Lower lobe of right lung (tissue), 2 donors: ENCODE results near the gene PRR33. TPM values are rescaled to one million over a fixed set of nuclear protein-coding genes. Genes with fewer than 3 reads are reported as not detected.
A peak's percentile ranks its signal among the peaks of the same experiment; 100 is the strongest.
"Not testable (repeated sequence)": the region's sequence is repeated elsewhere in the genome, so short reads cannot be mapped to it uniquely, and the experiment has no call there.

ENCODE experiments used
- ATAC-seq, 2 donors: fragments of 200-7000 bp; cut with Tn5 transposase; one replicate each; pipeline ENCODE4 v1.9.1; 2020 to 2022; ENCODE audit warnings: mild to moderate bottlenecking in 2 of 2, moderate library complexity in 2 of 2
- DNase-seq: peaks from one replicate; pipeline ENCODE4 v3.0.0-alpha.2; 2020
- H3K27ac ChIP-seq: fragments of 200-600 bp; one replicate; pipeline ENCODE4 v1.8.0; 2022
- H3K27me3 ChIP-seq: fragments of 200-600 bp; one replicate; pipeline ENCODE4 v1.8.0; 2022; ENCODE audit warnings: low read depth
- H3K36me3 ChIP-seq: fragments of 200-600 bp; one replicate; pipeline ENCODE4 v1.8.0; 2022; ENCODE audit warnings: mild to moderate bottlenecking
- H3K4me1 ChIP-seq: fragments of 200-600 bp; one replicate; pipeline ENCODE4 v1.8.0; 2022
- H3K4me3 ChIP-seq: fragments of 200-600 bp; one replicate; pipeline ENCODE4 v1.8.0; 2022; ENCODE audit warnings: mild to moderate bottlenecking
- H3K9me3 ChIP-seq: fragments of 200-600 bp; one replicate; pipeline ENCODE4 v1.8.0; 2022
- intact Hi-C: fragments of 100-400 bp; cut with DNase I; formaldehyde crosslinking; loops from one replicate; pipeline ENCODE4 v1.11.0; 2022
- total RNA-seq: library from RNA; stranded (reverse); fragmentation: NEBNext Ultra II Directional; extraction: Animal tissue kit (Norgen Biotek cat#: 25700); gene quantifications from one replicate; pipeline ENCODE4 v1.2.1, GENCODE V29; 2021
- TF ChIP-seq, protein P1 (sequence below): fragments of 200-600 bp; IDR thresholded peaks from one replicate; pipeline ENCODE4 v1.8.0; 2022; ENCODE audit warnings: antibody characterized with exemption, mild to moderate bottlenecking
- donor health status: DM: no; HTN: yes; CAD: no; lungs with severe emphysema.

PRR33 gene
- total RNA-seq, 1 donor from 2014 or later: not detected

DNA sequence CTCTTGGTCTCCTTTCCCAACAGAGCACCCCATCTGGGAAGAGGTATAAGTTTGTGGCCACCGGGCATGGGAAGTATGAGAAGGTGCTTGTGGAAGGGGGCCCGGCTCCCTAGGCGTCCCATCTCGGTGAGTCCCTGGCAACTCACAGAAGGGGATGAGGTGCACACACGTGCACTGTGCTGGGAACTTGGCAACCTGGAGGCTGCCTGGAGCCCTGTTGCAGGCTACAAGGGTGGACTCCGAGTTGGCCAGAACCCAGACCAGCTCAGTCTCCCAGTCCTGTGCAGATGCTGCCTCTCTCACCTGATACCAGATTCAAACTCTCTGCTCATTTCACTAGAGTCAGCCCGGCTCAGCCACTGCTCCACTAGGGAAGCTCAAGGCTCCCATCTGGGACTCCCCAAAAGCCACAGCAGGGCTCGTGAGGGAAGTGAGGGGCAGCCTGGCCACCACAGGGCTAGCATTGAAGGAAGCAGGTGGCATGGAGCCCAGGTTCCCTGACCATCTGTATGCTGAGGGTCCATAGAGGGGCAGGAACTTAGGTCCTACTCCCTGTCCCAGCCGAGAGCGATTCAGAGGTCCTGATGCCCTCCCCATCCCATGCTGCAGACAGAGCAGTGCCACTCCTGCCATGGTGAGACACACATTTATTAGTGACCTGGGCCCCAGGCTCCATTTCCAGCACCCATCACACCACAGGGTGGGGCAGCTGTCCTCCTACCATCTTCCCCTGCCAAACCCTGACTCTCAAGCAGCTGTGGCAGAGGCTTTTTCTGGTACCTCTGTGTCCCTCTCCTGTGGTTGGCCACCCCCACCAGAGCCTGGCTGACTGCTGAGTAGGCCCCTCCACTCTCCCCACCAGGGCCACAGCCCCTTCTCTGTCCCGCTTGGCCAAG lies 4.0 kb downstream of the PRR33 start:
- TF ChIP-seq, protein P1, sequence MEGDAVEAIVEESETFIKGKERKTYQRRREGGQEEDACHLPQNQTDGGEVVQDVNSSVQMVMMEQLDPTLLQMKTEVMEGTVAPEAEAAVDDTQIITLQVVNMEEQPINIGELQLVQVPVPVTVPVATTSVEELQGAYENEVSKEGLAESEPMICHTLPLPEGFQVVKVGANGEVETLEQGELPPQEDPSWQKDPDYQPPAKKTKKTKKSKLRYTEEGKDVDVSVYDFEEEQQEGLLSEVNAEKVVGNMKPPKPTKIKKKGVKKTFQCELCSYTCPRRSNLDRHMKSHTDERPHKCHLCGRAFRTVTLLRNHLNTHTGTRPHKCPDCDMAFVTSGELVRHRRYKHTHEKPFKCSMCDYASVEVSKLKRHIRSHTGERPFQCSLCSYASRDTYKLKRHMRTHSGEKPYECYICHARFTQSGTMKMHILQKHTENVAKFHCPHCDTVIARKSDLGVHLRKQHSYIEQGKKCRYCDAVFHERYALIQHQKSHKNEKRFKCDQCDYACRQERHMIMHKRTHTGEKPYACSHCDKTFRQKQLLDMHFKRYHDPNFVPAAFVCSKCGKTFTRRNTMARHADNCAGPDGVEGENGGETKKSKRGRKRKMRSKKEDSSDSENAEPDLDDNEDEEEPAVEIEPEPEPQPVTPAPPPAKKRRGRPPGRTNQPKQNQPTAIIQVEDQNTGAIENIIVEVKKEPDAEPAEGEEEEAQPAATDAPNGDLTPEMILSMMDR: no peak
- no peaks in the 10 kb centered on the region for H3K27me3 ChIP-seq
- ATAC-seq (no peak), DNase-seq (no peak)
- no peak overlapping the region for H3K27ac ChIP-seq
- H3K9me3 ChIP-seq: no peaks in the 10 kb centered on the region
- H3K4me1 ChIP-seq: no peaks in the 10 kb centered on the region
- intact Hi-C loops: no loop called here
- H3K4me3 ChIP-seq: no peak overlapping the region
- peaks cover 30% of the 10 kb centered on the region for H3K36me3 ChIP-seq

DNA sequence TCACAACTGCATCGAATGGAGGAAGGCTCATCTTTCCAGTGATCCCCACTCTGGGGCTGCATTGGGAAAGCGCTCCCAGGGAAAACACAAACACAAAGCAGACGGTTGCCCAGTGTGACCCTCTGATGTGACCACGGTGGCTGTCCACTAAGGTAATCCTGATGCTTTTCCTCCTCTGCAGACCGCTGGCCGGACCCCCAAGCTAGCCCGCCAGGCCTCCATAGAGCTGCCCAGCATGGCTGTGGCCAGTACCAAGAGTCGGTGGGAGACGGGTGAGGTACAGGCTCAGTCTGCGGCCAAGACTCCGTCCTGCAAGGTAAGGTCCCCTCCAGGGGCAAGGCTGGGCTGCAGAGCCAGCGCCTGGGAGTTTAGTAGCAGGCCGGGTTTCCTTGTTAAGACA lies 5.1 kb downstream of the PRR33 start:
- H3K9me3 ChIP-seq, H3K4me1 ChIP-seq, intact Hi-C loops, H3K27ac ChIP-seq, H3K4me3 ChIP-seq, DNase-seq, ATAC-seq, H3K27me3 ChIP-seq: not testable (repeated sequence)
- H3K36me3 ChIP-seq: peaks cover 30% of the 10 kb centered on the region

DNA sequence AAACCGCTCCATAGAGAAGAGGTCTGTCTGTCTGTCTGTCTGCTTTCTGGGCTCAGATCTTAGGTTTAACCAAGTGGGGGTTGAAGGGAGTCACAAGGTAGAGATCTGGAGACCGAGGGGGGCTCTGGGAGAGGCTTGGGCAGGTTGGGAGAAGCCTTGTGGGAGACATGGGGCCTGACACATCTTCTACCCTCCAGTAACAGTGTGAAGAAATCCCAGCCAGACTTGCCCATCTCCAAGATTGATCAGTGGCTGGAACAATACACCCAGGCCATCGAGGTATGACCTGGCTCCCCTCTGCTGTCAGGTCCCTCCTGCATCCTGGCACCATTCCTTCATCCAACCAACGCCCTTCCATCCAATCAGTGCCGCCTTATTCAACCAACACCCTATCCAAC lies 7.4 kb downstream of the PRR33 start:
- intact Hi-C loops: loop anchor here (5.0 kb wide), 1 partner anchor 268 kb away; no protein-coding TSS in a partner anchor
- H3K36me3 ChIP-seq: peaks cover 30% of the 10 kb centered on the region

DNA sequence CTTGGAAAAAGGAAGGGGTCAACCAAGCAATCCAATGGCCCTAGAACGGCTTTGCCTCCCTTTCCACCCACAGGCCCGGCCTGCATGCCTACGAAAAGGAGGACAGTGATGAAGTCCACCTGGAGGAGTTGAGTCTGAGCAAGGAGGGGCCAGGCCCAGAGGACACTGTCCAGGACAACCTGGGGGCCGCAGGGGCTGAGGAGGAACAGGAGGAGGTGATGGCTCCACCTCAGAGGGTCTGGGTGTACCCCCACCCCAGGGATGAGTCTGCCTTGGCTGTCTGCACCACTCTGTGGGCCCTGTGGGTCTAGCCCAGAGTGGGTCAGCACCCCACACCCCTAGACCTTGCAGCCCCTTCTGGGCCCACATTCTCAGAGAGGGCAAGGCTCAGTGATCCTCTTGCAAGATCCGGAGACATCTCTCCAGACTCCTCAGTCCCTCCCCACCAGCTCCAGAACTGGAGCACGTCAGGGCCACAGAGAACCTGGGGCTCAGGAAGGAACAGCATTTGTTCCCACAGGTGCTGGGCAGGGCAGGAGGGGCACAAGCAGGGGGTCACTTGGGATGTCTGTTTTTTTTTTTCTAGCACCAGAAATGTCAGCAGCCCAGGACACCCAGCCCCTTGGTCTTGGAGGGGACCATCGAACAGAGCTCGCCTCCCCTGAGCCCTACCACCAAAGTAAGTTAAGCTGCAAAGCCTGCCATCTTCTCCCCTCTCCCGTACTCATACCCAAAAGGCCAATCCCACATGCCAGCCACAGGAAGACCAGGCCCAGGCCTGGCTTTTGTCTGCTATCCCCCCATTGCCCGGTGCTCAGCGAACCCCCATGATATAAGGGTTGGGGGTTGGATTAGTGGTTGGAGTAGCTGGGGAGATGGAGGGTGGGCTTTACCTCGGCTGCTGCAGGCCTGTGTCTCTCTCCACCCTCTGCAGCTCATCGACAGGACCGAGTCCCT lies 8.1 kb downstream of the PRR33 start:
- Histone ChIP-seq H3K27ac (no peak overlapping the region), H3K4me3 (no peak overlapping the region), H3K27me3 (no peaks in the 10 kb centered on the region), H3K4me1 (peaks cover 17% of the 10 kb centered on the region), H3K36me3 (peaks cover 30% of the 10 kb centered on the region), H3K9me3 (no peaks in the 10 kb centered on the region)
- DNase-seq (no peak), ATAC-seq (no peak)
- TF ChIP-seq, protein P1: no peak
- intact Hi-C loops: loop anchor here (5.0 kb wide), 1 partner anchor 269 kb away; no protein-coding TSS in a partner anchor

More for the DNA sequence above, 7.4 kb downstream of the PRR33 start:
- TF ChIP-seq, protein P1: no peak
- DNase-seq (no peak), ATAC-seq (no peak)
- H3K4me1 ChIP-seq: peaks cover 17% of the 10 kb centered on the region
- H3K9me3 ChIP-seq: no peaks in the 10 kb centered on the region
- H3K27ac ChIP-seq: no peak overlapping the region
- no peaks in the 10 kb centered on the region for H3K27me3 ChIP-seq
- no peak overlapping the region for H3K4me3 ChIP-seq

DNA sequence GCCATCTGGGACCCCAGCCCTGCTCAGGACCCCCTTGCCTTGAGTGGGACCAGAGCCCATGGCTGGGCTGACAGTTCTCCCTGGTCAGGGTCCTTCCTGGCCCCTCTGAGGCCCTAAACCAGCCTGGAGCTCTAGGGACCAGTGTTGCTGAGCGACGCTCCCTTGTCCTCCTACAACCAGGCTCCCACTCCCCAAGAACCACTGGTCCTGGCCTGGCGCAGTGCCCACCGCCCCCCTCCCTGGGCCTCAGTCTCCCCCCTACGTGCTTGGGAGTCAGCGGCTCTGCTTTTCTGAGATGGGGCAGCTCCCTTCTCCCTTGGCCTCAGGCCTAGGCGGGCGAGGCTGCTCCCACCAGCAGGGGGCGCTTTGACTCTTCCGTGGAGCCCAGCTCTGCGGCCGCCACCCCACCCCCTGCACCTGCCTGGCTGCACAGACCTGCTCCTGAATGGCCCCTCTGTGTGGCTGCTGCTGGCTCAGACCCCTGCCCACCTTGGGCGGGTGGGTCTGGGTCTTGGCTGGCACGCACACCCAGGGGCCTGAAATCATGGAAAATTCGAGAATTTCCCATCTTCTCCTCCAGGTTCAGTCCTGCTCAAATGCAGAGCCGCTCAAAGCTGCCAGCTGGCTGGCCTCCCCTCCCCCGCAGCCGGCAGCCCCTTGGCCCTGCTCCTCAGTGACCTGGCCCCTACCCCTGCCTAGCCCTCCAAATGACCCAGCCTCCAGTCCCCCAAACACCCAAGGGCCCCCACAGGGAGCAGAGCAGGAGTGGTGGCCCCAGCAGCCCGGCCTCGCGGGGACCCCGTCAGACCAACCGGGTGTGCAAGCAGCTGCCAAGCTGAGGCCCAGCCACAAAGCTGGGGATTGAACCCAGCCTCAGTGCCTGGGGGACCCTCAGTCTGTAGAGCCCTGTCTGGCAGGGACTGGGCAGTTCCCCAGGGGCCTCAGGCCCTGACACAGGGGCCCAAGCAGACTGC lies 9.1 kb downstream of the PRR33 start:
- TF ChIP-seq, protein P1: peak; percentile 91
- Histone ChIP-seq H3K27ac (no peak overlapping the region), H3K4me1 (peaks cover 19% of the 10 kb centered on the region), H3K36me3 (peaks cover 24% of the 10 kb centered on the region), H3K27me3 (no peaks in the 10 kb centered on the region), H3K9me3 (no peaks in the 10 kb centered on the region), H3K4me3 (no peak overlapping the region)
- ATAC-seq (peak; percentile 86 to 89), DNase-seq (peak; percentile 88)
- intact Hi-C loops: loop anchor here (5.0 kb wide), 1 partner anchor 270 kb away; no protein-coding TSS in a partner anchor
